HEK293 (cell line): ENCODE measurements around the gene ISG20L2.

Experiments used
- CTCF ChIA-PET: fragments of 350-600 bp; formaldehyde crosslinking; extraction: SDS; loops from one replicate; lab custom pipeline; 2021; ENCODE audit warnings: antibody characterized with exemption; lab: Yijun Ruan, JAX
- POLR2A ChIA-PET: fragments of 300-600 bp; formaldehyde crosslinking; extraction: SDS; loops from one replicate; lab custom pipeline; 2020; ENCODE audit warnings: antibody characterized with exemption, inconsistent platforms; lab: Yijun Ruan, JAX
- H3K27ac ChIP-seq: fragments of 200-500 bp; sonication (Bioruptor generic); 2 replicates; pipeline ENCODE4 v1.5.1; 2014; ENCODE audit warnings: low read depth, low read length, control low read depth, inconsistent platforms; ENCODE audit errors: extremely low read depth
- H3K36me3 ChIP-seq, 2 experiments: fragments of 200-500 bp in 1 of 2; sonication (Bioruptor generic) in 1 of 2; 1 replicate in 1 of 2; 2 replicates in 1 of 2; pipeline ENCODE4 v1.5.1; 2014 to 2017; ENCODE audit warnings: inconsistent platforms in 2 of 2, low read length in 2 of 2; ENCODE audit not compliant: control insufficient read depth in 2 of 2, insufficient read depth in 1 of 2
- H3K4me1 ChIP-seq: fragments of 200-500 bp; sonication (Bioruptor generic); 2 replicates; pipeline ENCODE4 v1.5.1; 2014; ENCODE audit warnings: mild to moderate bottlenecking, low read length, inconsistent platforms; ENCODE audit not compliant: control insufficient read depth, insufficient read depth
- H3K4me3 ChIP-seq: 2 replicates; pipeline ENCODE4 v1.5.1; 2011; ENCODE audit warnings: low read depth, mild to moderate bottlenecking, control low read depth, low read length, moderate library complexity
- H3K9me3 ChIP-seq: fragments of 200-500 bp; sonication (Bioruptor generic); 2 replicates; pipeline ENCODE4 v1.5.1; 2014; ENCODE audit warnings: low read depth, low read length, inconsistent platforms; ENCODE audit not compliant: control insufficient read depth, insufficient read depth
- HOXD13 ChIP-seq: sonication (generic); formaldehyde crosslinking; IDR thresholded peaks from 2 replicates; pipeline ENCODE4 v1.8.0; 2022; ENCODE audit warnings: missing genetic modification reagents, borderline replicate concordance
- PRDM1 ChIP-seq: fragments of 450-650 bp; formaldehyde crosslinking; IDR thresholded peaks from 2 replicates; pipeline ENCODE4; 2016; ENCODE audit warnings: missing biosample characterization, missing genetic modification characterization
- PRDM10 ChIP-seq: fragments of 450-650 bp; formaldehyde crosslinking; IDR thresholded peaks from 2 replicates; pipeline ENCODE4 v1.5.1; 2016; ENCODE audit warnings: missing biosample characterization, missing genetic modification characterization
- SCRT2 ChIP-seq: fragments of 450-650 bp; formaldehyde crosslinking; IDR thresholded peaks from 2 replicates; pipeline ENCODE4 v1.5.1; 2016; ENCODE audit warnings: missing biosample characterization, missing genetic modification characterization
- SP7 ChIP-seq: fragments of 450-650 bp; formaldehyde crosslinking; IDR thresholded peaks from 2 replicates; pipeline ENCODE4 v1.5.1; 2016; ENCODE audit warnings: missing biosample characterization, missing genetic modification characterization
- WT1 ChIP-seq: fragments of 450-650 bp; formaldehyde crosslinking; IDR thresholded peaks from 2 replicates; pipeline ENCODE4 v1.5.1; 2016; ENCODE audit warnings: missing biosample characterization, missing genetic modification characterization
- ZBTB17 ChIP-seq: fragments of 450-650 bp; formaldehyde crosslinking; IDR thresholded peaks from 2 replicates; pipeline ENCODE4 v1.5.1; 2016; ENCODE audit warnings: missing biosample characterization, missing genetic modification characterization
- ZBTB48 ChIP-seq: fragments of 450-650 bp; formaldehyde crosslinking; IDR thresholded peaks from 2 replicates; pipeline ENCODE4 v1.5.1; 2016; ENCODE audit warnings: missing biosample characterization, missing genetic modification characterization
- ZNF169 ChIP-seq: fragments of 450-650 bp; formaldehyde crosslinking; IDR thresholded peaks from 2 replicates; pipeline ENCODE4 v1.5.1; 2016; ENCODE audit warnings: missing biosample characterization, missing genetic modification characterization
- ZNF26 ChIP-seq: fragments of 450-650 bp; formaldehyde crosslinking; IDR thresholded peaks from 2 replicates; pipeline ENCODE4 v1.5.1; 2016; ENCODE audit warnings: missing biosample characterization, missing genetic modification characterization
- ZNF48 ChIP-seq: fragments of 450-650 bp; formaldehyde crosslinking; IDR thresholded peaks from 2 replicates; pipeline ENCODE4 v1.5.1; 2016; ENCODE audit warnings: missing biosample characterization, missing genetic modification characterization
- ZNF561 ChIP-seq: fragments of 450-650 bp; IDR thresholded peaks from 2 replicates; pipeline ENCODE4 v1.5.1; 2018; ENCODE audit warnings: missing biosample characterization, missing genetic modification characterization, borderline replicate concordance
- ZSCAN23 ChIP-seq: fragments of 450-650 bp; formaldehyde crosslinking; IDR thresholded peaks from 2 replicates; pipeline ENCODE4 v1.5.1; 2016; ENCODE audit warnings: missing biosample characterization, missing genetic modification characterization
- TF ChIP-seq, protein P1 (sequence below): fragments of 450-650 bp; formaldehyde crosslinking; IDR thresholded peaks from 2 replicates; pipeline ENCODE4 v1.5.1; 2016; ENCODE audit warnings: missing biosample characterization, missing genetic modification characterization

Gene ISG20L2

DNA sequence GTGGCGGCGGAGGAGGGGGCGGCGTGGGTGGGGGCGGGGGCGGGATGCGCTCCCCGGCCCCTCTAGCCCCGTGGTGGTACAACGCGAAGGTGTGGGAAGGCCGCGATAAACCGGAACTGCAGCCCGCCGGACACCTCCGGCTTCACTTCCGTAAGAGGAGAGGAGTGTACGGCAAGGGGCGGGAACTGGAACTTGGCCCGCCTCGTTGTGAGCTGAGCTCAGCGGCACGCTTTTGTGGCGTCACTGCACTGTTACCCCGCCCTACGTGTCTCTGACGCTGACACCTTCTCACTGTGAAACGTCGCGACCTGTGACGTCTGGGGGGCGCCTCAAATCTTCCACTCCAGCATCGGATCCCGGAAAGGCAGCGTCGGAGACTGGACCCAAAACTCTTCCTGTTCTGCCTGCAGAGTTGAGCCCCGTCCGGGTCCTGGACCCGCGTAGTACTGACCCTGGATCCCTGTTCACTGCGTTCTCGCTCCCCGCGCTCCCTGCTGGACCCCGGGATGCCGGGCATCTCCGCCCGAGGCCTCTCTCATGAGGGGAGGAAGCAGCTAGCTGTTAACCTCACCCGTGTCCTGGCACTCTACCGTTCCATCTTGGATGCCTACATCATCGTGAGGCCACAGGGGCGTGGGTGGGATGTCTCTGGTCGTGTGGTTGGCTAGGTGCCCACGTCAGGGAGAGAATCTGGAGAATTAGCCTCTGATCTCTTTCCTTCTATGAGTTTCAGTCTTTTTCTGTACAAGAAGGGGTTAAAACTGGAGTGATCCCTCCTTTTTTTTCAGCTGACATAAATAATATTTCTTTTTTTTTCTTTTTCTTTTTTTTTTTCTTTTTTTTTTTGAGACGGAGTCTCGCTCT lies at the start of gene ISG20L2 (continued):
- TF ChIP-seq, protein P1, sequence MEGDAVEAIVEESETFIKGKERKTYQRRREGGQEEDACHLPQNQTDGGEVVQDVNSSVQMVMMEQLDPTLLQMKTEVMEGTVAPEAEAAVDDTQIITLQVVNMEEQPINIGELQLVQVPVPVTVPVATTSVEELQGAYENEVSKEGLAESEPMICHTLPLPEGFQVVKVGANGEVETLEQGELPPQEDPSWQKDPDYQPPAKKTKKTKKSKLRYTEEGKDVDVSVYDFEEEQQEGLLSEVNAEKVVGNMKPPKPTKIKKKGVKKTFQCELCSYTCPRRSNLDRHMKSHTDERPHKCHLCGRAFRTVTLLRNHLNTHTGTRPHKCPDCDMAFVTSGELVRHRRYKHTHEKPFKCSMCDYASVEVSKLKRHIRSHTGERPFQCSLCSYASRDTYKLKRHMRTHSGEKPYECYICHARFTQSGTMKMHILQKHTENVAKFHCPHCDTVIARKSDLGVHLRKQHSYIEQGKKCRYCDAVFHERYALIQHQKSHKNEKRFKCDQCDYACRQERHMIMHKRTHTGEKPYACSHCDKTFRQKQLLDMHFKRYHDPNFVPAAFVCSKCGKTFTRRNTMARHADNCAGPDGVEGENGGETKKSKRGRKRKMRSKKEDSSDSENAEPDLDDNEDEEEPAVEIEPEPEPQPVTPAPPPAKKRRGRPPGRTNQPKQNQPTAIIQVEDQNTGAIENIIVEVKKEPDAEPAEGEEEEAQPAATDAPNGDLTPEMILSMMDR = peak; percentile 63; the same call in 1 of the 2 replicates

GRCh38 chr1:156777573-156777972 lies 49.0 kb upstream of the ISG20L2 start:
- no peak overlapping the region for H3K27ac ChIP-seq
- TF ChIP-seq ZNF48 (no peak), ZBTB17 (tag by site-specific recombination) (0 out of 2 replicates have a peak, but pooled peaks have one; percentile 33), PRDM1 (tag by site-specific recombination) (peak; percentile 62)
- TF ChIP-seq, all 188 proteins: peak for 2
- no peak overlapping the region for H3K4me3 ChIP-seq
- peaks cover 9% of the 10 kb centered on the region for H3K4me1 ChIP-seq
- CTCF ChIA-PET = interaction anchor here (1.1 to 1.9 kb wide), 3 partner anchors 15 to 83 kb away, joined by 3 to 8 read pairs (median 4); partner anchors contain the start of gene NTRK1
- POLR2A ChIA-PET = no interaction called here
- peaks cover 5 to 39% of the 10 kb centered on the region in 2 experiments for H3K36me3 ChIP-seq
- H3K9me3 ChIP-seq = no peaks in the 10 kb centered on the region

- peaks cover 12% of the 10 kb centered on the region for H3K4me1 ChIP-seq
- peak; percentile 54 for TF ChIP-seq PRDM10
- TF ChIP-seq HOXD13 (CRISPR knock-in tag) = no peak
- TF ChIP-seq ZNF561 (tag by site-specific recombination) = no peak
- peak; percentile 33; the same call in 1 of the 2 replicates for TF ChIP-seq ZBTB48 (tag by site-specific recombination)
- no peak for TF ChIP-seq ZNF26 (tag by site-specific recombination)
- TF ChIP-seq SCRT2 (tag by site-specific recombination) = 0 out of 2 replicates have a peak, but pooled peaks have one; percentile 0
- peaks cover 5 to 38% of the 10 kb centered on the region in 2 experiments for H3K36me3 ChIP-seq
- CTCF ChIA-PET = interaction anchor here (0.8 to 1.9 kb wide), 5 partner anchors 16 to 115 kb away, joined by 3 to 8 read pairs (median 3); partner anchors contain the start of gene NTRK1
- no peak overlapping the region for H3K4me3 ChIP-seq
- no peak overlapping the region for H3K27ac ChIP-seq
- POLR2A ChIA-PET = interaction anchor here (0.6 to 0.8 kb wide), 2 partner anchors 31 to 49 kb away, joined by 3 to 6 read pairs; partner anchors contain the start of genes ISG20L2 and METTL25B
- no peaks in the 10 kb centered on the region for H3K9me3 ChIP-seq
Measured at GRCh38 chr1:156776942-156777341, 48.4 kb upstream of the ISG20L2 start.

GRCh38 chr1:156775799-156776198 lies 47.2 kb upstream of the ISG20L2 start:
- Histone ChIP-seq H3K9me3 (no peaks in the 10 kb centered on the region), H3K4me1 (peaks cover 16% of the 10 kb centered on the region), H3K36me3 (peaks cover 4 to 37% of the 10 kb centered on the region in 2 experiments; a peak in 2 of 3 replicates), H3K27ac (no peak overlapping the region), H3K4me3 (no peak overlapping the region)
- ChIA-PET CTCF (interaction anchor here (0.7 to 1.9 kb wide), 4 partner anchors 33 to 186 kb away, joined by 3 to 8 read pairs (median 4); no protein-coding TSS in a partner anchor), POLR2A (no interaction called here)
- TF ChIP-seq SP7 (tag by site-specific recombination) (0 out of 2 replicates have a peak, but pooled peaks have one; percentile 26), ZNF169 (no peak), PRDM10 (peak; percentile 92), ZSCAN23 (tag by site-specific recombination) (no peak), WT1 (tag by site-specific recombination) (peak; percentile 54)
